NCI-H2171 treated with DMSO at 0.1 percent for 48 hours (cell line): ENCODE measurements around the gene PPP1R36.
"Not testable (repeated sequence)": the region's sequence is repeated elsewhere in the genome, so short reads cannot be mapped to it uniquely, and the experiment has no call there.

Source experiments
- DNase-seq: peaks from one replicate; lab custom pipeline; 2025; lab: John Stamatoyannopoulos, UW

PPP1R36 gene

DNA sequence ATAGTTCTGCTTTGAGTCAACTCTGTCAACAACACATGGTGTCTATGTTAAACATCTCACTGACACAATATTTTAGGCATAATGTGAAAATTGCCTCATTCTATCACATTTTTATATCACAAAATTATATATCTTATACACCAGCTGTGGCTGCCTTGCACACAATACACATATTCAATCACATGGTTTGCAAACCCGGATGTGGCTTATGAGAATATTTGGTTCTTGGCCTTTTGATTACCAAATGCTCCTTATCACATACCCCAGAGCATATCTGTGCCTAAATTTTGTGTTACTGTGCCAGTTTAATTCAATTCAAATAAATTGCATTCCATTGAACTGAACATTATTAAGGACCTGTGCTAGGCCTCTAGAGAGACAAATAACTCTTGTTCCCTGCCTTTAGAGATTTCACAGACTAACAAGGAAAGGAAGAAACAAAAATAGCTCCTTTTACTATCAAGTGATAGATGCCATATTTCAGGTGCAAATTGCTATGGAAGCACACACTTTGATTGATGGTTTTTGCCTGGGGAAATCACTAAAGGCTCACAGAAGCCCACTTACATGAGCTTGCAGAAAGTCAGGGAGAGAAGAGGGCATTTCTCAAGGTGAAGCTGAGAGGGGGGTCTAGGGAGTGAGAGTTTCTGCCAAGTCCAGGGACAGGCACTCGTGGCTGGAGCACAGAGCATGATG lies 63.4 kb downstream of the PPP1R36 start:
- no peak for DNase-seq

DNA sequence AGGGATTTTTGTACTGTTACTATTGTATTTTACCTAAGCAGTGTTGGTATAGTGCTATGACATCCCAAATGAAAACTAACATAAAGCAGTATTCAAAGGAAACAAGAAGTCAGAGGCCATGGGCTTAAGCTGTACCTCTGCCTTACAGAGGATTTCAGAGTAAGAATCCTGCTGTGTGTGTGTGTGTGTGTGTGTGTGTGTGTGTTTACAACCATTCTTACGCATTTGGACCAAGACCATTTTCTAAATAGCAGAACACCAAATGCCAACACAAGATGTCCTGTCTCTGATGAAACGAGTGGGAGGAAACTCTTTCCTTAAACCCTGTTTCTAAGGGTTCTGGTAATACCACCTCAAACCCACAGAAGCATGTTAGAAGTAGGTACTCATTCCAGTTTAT lies 64.4 kb downstream of the PPP1R36 start:
- DNase-seq = no peak

DNA sequence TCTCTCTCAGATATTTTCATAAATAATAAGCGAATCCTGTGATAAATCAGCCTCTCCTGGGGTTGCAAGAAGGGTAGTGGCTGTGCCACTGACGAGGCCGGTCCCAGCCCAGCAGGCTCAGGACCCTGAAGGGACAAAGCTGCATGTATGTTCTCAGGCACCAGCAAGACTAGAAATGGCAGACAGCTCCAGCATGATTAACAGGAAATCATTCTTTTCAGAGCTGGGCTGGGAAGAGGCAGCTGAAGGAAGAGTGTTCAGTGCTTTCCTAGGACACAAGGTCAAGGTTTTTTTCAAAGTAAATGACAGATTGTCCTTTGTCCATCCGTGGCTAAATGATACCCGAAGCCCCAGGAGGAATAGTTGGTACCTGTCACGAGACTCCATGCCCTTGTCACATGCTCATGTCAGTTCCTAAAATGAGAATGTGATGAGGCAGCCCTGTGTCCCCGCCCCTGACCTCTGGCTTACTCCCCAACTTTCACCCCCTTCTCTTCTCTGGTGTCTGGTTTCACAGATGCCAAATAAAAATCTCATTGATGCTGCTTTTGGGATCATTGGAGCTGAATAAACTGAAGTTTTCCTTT lies 65.1 kb downstream of the PPP1R36 start:
- DNase-seq = peak; percentile 76

DNA sequence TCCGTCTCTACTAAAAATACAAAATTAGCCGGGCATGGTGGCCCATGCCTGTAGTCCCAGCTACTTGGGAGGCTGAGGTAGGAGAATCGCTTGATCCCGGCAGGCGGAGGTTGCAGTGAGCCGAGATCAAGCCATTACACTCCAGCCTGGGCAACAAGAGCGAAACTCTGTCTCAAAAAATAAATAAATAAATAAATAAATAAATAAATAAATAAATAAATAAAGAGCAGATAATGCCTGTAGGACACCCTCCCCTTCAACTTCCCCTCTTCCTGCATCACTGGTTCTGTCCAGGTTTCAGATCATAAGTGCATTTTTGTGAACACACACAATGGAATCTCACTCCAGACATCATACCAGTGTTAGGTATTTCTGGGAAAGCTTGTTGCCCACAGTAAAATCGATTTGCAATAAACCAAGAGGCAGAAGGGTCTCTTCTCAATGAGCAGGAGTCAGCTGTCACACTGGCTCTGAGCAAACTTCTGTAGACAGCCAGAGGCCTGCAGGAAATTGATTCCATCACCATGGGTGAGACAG lies 68.2 kb downstream of the PPP1R36 start:
- DNase-seq = not testable (repeated sequence)

DNA sequence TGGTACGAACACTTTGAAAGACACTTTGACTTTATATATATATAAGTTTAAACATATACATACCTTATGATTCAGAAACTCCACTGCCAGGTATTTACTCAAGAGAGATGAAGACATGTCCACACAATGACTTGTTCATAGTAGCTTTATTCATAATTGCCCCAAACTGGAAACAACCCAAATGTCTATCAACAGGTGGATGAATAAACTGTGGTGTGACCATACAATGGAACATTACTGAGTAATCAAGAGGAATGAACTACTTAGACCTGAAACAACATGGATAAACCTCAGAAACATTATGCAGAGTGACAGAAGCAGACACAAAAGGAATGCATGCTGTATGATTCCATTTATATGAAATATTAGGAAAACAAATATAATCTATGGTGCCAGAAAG lies 71.1 kb downstream of the PPP1R36 start:
- no peak for DNase-seq

DNA sequence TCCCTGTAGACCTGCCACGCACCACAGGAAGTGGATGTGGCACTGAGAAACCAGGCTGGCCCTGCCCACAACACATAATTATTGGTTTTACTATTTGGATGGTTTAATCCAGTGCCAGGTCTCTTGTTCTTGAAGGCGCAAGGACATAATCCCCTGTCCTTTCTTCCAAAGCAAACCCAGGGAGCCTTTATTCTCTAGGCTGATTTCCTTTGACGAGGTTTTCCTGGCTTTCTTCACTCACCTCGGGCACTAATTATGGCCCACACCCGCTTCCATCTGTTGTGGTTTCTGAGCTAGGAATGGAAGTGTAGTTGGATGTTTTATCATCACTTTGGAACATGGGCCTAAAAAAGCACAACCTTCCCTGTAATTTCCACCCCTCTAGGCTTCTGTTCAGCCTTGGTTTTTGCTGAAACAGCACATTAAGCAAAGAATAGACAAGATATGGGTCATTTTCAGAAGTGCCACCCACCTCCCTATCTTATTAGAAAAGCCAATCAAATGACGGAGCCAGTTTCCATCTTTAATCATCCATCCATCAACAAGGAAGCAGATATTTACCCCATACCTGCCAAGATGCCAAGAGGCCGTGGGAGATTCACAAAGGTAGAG lies 73.9 kb downstream of the PPP1R36 start:
- DNase-seq = no peak

DNA sequence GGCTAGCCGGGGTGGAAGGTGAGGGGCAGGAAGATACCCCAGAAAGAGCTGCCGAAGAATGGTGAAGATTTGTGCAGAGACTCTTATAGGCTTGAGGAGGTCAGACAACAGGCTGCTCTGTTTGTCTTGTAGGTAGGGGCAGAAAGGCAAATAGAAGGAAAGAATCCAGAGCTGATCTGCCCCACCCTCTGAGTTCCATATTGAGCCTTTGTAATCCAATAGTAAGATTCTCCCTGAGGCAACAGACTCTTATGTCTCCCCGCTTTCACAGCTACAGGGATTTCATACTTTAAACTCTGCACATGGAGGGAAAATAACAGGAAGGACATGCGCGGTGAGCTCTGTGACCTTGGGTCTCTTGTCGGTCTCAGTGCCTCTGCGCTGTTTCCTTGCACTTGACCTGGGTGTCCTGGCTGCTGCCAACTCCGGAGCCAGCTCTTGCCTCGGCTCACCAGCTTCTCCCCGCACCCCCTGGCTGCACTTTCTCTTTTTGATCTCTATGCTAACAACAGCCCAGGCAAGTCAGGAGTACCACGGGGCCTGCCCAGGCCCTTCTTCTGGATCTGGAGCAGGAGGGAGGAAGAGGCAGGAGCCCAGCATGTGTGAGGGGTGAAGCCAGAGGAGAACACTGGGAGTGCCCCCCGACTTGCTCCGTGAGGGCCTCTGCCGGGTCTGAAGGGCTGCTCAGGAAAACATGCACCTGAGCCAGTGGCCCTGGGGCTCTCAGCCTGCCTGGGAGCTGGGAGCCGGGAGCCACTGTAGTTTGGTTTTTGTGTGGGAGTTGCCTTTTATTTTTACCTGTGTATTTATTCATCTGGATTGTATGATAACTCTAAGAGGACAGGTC lies 75.8 kb downstream of the PPP1R36 start:
- no peak for DNase-seq

DNA sequence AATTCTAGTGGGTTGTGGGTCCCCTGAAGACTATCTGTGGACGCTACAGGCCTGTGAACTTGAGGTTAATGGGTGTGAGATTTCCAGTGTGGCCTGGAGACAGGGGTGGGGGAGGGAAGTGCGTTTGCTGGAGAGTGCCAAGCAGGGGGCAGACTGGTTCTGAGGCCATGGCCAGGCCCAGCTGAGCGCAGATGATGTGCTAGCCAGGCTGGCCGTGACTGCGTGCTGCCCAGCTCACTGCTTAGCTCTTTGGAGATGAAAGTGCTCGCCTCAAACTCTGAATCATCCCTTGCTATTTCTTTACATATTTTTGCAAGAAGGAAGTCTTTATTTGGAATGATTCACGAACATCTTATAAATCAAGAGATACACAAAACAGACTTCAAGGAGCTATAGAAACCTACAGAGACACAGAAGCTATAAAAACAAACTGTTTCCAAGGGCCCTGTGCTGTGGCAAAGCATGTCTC lies 79.2 kb downstream of the PPP1R36 start:
- no peak for DNase-seq

DNA sequence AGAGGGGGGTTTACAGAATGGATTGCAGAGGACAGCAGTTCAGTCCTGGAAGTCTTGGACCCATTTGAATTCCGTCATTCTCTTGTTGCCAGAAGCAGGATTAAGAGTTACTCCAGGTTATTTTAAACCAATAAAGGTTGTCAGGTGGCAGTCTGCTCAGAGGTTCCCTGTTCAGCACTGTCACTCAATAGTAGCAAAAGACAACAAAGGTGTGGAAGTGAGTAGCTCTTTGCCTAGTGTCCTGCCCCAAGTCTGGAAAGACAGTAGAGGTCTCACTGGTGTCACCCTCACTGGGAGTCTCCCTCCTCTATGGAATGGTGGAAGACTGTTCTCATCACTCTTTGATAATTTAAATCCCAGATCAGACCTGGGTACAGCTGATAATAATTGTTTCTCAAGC lies 81.0 kb downstream of the PPP1R36 start:
- no peak for DNase-seq

DNA sequence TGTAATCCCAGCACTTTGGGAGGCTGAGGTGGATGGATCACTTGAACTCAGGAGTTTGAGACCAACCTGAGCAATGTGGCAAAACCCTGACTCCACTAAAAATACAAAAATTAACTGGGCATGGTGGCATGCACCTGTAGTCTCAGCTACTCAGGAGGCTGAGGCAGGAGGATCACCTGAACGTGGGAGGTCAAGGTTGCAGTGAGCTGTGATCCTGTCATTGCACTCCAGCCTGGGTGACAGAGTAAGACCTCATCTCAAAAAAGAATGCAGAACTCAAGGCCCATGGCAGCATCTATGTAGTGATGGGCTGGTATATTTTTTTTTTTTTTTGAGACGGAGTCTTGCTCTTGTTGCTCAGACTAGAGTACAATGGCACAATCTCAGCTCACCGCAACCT lies 81.5 kb downstream of the PPP1R36 start:
- not testable (repeated sequence) for DNase-seq

DNA sequence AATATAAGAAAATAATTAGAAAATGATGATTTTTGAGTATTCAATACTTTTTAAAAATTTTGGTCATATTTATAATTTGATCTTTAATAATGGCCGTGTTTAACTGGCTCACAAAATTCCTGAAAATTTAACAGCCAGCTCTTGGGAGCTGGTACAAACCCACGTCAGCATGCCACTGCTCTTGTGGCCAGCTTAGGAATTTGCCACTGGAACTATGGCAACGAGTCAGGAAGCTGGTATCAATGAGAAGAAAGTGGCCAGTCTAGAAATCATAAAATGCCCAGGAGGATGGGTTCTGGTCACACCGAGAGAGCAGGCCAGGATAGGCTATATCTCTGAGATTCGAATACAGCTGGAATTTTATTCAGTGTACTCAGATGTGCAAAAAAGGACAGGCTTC lies 82.3 kb downstream of the PPP1R36 start:
- DNase-seq = no peak

DNA sequence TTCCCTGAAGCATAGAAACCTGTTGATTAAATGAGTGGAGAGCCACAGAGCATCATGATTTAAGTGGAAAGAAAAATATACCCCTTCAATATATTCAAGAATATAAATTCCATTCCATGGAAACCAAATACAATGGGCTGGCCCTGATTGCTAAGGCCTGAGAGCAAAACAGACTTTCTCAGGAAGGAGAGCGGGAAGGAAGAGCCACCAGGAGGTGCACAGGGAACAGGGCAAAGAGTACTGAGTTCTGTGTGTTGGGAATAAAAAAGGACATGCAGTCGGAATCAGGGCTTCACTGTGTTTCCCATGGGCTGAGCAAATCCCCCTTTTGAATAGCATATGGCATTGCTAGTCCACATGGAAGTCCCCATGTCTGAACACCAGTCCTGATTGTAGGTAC lies 84.8 kb downstream of the PPP1R36 start:
- DNase-seq = peak; percentile 15

DNA sequence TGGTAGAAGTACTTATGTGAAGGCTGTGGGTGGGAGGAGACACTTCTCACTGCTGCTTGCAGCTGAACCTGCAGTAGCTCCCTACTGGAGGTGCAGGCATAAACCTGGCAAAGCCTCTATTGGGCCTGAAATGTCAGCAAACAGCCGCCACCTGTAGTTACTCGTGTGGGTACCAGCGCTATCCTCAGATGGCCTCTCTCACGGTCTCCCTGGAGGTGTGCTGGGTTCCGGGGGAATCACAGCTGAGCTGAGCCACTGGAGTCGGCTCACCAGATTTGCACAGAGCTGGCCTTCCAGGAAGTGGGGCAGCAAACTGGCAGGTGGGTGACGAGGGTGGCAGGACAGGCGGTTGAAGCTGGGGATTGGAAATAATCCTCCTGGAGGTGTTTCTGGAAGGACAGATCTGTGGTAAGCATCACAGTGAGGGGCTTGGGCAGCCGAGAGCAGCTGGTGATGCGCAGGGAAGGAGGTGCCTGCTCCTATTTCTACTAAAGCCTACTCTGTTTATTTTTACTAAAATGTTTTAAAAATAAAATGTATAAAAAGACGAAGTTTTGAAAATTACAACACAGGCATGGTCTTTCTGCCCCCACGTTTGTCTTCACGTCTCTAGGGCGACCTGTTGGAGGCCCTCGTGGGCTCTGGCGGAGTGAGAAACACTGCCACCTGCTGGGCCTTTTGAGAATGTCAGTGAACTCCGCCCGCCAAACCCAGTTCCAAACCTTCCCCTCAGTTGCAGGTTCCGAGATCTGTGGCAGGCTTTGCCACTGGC lies 86.6 kb downstream of the PPP1R36 start:
- DNase-seq = peak; percentile 94

DNA sequence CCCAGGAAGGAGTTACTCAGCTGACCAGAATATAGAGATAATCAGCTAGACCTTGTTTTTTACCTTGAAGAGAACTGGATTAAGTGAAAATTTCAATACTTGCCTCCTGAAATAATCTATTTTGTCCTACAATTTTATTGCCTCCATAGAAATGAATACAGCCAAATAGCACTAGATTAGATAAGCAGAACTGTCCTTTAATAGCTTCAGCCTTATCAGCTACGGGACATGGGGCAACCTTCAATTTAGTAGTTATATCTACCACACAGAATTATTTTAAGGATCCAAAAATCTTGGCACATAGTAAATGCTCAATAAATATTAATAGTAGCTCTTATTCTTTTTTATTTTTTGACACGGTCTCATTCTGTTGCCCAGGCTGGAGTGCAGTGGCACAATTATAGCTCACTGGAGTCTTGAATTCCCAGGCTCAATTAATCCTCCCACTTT lies 87.2 kb downstream of the PPP1R36 start:
- DNase-seq = no peak

DNA sequence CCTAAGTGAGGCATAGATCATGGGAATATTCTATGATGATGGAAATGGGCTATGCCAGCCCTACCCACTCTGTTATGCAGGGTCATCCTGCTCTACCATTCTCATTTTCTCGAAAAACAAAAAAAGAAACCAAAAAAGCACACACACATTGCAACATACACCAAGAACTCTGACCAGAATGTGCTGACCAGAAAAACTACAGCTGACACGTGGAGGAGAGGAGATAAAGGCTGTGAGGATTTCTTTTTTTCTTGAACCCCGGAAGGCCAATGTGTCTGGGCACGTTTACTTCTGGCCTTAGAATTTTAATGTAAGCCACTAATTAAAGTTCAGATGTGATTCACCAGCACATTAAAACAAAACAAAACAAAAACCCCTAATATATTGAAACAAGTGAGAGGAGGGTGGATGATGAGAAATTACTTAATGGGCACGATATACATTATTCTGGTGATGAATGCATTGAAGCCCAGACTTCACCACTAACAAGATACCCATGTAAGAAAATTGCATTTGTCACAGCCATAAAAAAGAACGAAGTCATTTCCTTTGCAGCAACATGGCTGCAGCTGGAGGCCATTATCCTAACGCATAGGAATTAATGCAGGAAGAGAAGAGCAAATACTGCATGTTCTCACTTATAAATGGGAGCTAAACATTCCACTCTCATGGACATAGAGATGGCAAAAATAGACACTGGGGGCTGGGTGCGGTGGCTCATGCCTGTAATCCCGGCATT lies 88.1 kb downstream of the PPP1R36 start:
- DNase-seq = no peak

DNA sequence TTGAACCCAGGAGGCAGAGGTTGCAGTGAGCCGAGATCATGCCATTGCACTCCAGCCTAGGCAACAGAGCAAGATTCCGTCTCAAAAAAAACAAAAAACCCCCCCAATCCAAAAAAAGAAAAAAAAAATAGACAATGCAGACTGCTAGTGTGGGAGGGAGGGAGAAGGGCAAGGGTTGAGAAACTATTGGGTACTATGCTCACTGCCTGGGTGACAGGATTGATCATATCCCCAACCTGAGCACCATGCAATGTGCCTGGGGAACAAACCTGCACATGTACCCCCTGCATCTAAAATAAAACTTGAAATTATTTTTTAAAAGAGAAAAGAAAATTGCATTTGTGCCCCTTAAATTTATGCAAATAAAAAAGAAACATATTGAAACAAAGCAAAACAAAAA lies 88.9 kb downstream of the PPP1R36 start:
- DNase-seq = no peak
